Lung (tissue), 12 donors: ENCODE data around the gene MOCOS. TPM values are rescaled to one million over a fixed set of nuclear protein-coding genes. Genes with fewer than 3 reads are reported as not detected.

Source experiments
- ATAC-seq: fragments of 200-7000 bp; cut with Tn5 transposase; one replicate; pipeline ENCODE4 v1.9.1; 2020; ENCODE audit warnings: moderate number of reproducible peaks; ENCODE audit not compliant: insufficient read depth, low FRiP score
- DNase-seq, 3 donors: peaks; one replicate each; pipeline ENCODE4 v3.0.0-alpha.2; 2013 to 2017
- H3K27ac ChIP-seq, 2 donors: one replicate each; pipeline ENCODE4 v1.5.1; 2013; ENCODE audit warnings: mild to moderate bottlenecking in 2 of 2, moderate library complexity in 2 of 2, control low read depth in 1 of 2, inconsistent platforms in 1 of 2, low read depth in 1 of 2, low read length in 1 of 2
- H3K27me3 ChIP-seq, 3 donors: one replicate each; pipeline ENCODE4 v1.5.1; 2013; ENCODE audit warnings: low read length in 2 of 3; ENCODE audit not compliant: control insufficient read depth in 3 of 3, insufficient read depth in 3 of 3
- H3K36me3 ChIP-seq, 4 donors: one replicate each; pipeline ENCODE4 v1.5.1; 2013; ENCODE audit warnings: low read length in 4 of 4, mild to moderate bottlenecking in 1 of 4, moderate library complexity in 1 of 4; ENCODE audit not compliant: control insufficient read depth in 4 of 4, insufficient read depth in 4 of 4
- H3K4me1 ChIP-seq, 5 donors: one replicate each; pipeline ENCODE4 v1.5.1; 2013; ENCODE audit warnings: low read length in 5 of 5, mild to moderate bottlenecking in 2 of 5, moderate library complexity in 1 of 5; ENCODE audit not compliant: control insufficient read depth in 5 of 5, insufficient read depth in 5 of 5
- H3K4me3 ChIP-seq: one replicate; pipeline ENCODE4 v1.5.1; 2013; ENCODE audit warnings: mild to moderate bottlenecking, control low read depth, moderate library complexity
- H3K9ac ChIP-seq, 2 donors: one replicate each; pipeline ENCODE4 v1.5.1; 2013; ENCODE audit warnings: low read length in 2 of 2, control low read depth in 1 of 2; ENCODE audit not compliant: insufficient read depth in 1 of 2
- H3K9me3 ChIP-seq, 4 donors: one replicate each; pipeline ENCODE4 v1.5.1; 2013; ENCODE audit warnings: low read length in 3 of 4, mild to moderate bottlenecking in 1 of 4, moderate library complexity in 1 of 4; ENCODE audit not compliant: control insufficient read depth in 4 of 4, insufficient read depth in 3 of 4
- CTCF ChIP-seq: IDR thresholded peaks from 2 replicates; pipeline ENCODE4 v1.5.1; 2012; ENCODE audit warnings: mild to moderate bottlenecking; ENCODE audit errors: control extremely low read depth, extremely low read depth
- WGBS, 2 donors: extraction: QIAGEN DNeasy Blood & Tissue Kit; methylation state at CpG; one replicate each; pipeline ENCODE4 v1.1.7; 2013; 5-methylcytosine and 5-hydroxymethylcytosine counted together
- polyA plus RNA-seq, 2 donors: library from polyadenylated mRNA; stranded (reverse); fragments of 200-250 nt; gene quantifications; one replicate each; pipeline ENCODE4 v1.2.1, GENCODE V29; 2013
- total RNA-seq, 2 donors: library from RNA; depleted of rRNA in 1 of 2; stranded (reverse); fragments of >200 nt in 1 of 2; gene quantifications; one replicate each; pipeline ENCODE4 v1.2.1, GENCODE V29; 2014 to 2021
- donor health status: control.
- donor health status: control.
- donor health status: Bipolar disorder and iron deficiency.
- donor health status: healthy.
- donor health status: DM: yes; HTN: yes; CAD: no.

The MOCOS gene
- total and polyA plus RNA-seq, 4 donors = 0.68 to 4.1 (median 3.2) TPM

DNA sequence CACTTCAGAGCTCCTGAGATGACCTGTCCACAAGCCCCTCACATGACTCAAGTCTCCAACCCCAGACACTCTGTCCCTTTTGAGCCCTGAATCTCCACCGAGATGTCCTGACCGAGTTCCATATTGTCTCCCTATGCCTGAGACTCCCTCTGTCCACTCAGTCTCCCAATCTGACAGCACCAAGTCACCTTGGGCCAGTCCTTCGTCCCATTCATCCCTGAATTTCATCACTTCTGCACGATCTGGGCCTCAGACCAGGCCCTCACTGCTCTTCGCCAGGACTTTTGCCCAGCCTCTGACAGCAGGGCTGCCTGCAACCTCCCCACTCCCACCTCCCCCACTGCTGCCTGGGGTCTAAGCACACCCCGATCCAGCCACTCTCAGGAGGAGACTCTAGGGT, 4.3 kb upstream of the MOCOS start:
- Histone ChIP-seq H3K9ac (no peak overlapping the region), H3K4me1 (peaks cover 0 to 17% (median 8%) of the 10 kb centered on the region in 5 donors), H3K27ac (no peak overlapping the region), H3K4me3 (no peak overlapping the region), H3K27me3 (peaks cover 0 to 12% (median 0%) of the 10 kb centered on the region in 3 donors), H3K9me3 (no peaks in the 10 kb centered on the region), H3K36me3 (no peaks in the 10 kb centered on the region)
- TF ChIP-seq CTCF = no peak
- WGBS, 2 donors = 92 to 94% methylated on average over 6 of the region's 6 CpGs
- DNase-seq (no peak), ATAC-seq (no peak)

DNA sequence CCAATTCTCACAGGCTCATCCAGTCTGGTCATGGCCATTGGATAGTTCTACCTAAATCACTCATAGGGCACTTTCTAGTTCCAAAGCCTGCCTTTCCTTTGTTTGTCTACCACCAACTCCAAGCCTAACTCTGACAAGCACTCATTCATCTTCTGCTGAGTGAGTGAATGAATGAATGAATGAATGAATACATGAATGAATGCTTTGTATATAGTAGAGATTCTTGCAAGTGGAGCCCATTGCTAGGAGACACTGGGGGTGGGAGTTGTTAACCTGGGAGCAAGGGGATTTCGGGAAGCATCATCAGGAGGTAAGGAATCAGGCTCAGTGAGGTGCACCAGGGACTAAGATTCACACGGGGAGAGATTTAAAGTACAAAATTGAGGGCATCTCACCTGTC, 3.3 kb upstream of the MOCOS start:
- H3K9me3 ChIP-seq = no peaks in the 10 kb centered on the region
- DNase-seq (no peak), ATAC-seq (no peak)
- H3K27me3 ChIP-seq = peaks cover 0 to 19% (median 1%) of the 10 kb centered on the region in 3 donors
- no peaks in the 10 kb centered on the region for H3K36me3 ChIP-seq
- no peak for TF ChIP-seq CTCF
- H3K9ac ChIP-seq = no peak overlapping the region
- H3K4me3 ChIP-seq = no peak overlapping the region
- H3K4me1 ChIP-seq = peaks cover 0 to 21% (median 8%) of the 10 kb centered on the region in 5 donors
- 90 to 94% methylated on average over 2 of the region's 2 CpGs for WGBS, 2 donors
- H3K27ac ChIP-seq = no peak overlapping the region

DNA sequence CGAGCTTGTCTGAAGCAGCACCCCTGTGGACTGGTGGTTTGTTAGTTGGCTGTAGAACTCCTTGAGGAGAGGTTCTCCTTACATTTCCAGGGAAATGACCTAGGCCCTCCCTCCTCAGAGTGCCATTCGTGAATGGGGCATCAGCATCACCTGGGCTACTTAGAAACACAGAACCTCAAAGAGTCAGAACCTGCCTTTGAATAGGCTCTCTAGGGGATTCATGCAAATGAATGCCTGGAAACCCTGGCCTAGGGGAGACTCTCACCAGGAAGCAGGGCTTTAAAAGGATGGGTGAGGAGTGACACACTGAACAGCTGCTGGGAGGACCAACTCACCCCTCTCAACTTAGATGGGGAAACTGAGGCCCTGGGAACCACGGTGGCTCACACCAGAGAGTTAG, 2.1 kb upstream of the MOCOS start:
- H3K27ac ChIP-seq = no peak overlapping the region
- H3K27me3 ChIP-seq = peaks cover 0 to 19% (median 3%) of the 10 kb centered on the region in 3 donors
- no peak overlapping the region for H3K4me3 ChIP-seq
- H3K9ac ChIP-seq = no peak overlapping the region
- no peak for TF ChIP-seq CTCF
- ATAC-seq = no peak
- WGBS, 2 donors = 96% methylated on average over 3 of the region's 3 CpGs
- no peak for DNase-seq
- no peaks in the 10 kb centered on the region for H3K36me3 ChIP-seq
- H3K4me1 ChIP-seq = peaks cover 0 to 17% (median 1%) of the 10 kb centered on the region in 5 donors
- no peaks in the 10 kb centered on the region for H3K9me3 ChIP-seq

DNA sequence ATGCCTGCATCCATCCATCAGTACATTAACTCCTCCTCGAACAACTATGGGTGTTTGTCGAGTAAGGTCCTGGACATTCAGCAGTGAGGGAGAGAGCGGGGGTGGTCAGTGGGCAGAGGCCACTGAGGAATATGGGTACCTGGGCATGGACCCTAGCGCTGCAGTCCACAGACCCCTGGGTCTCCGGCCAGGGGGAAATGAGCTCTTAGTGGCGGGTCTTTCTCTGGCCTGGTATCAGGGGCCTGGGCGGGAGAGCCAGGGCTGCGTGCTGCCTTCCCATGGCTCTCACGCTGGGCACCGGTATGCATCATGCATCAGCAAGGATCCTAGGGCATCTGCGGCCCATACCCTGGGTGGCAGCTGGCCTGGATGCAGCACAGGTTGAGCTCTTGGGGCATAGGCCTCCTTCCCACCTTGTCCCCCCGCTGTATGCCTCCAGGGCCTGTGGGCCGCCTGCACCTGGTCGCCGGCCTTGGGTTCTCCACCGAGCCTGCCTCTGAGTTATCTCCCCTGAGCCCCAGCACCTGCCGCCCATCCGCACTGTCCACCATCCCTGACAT, 1.3 kb upstream of the MOCOS start:
- Histone ChIP-seq H3K27ac (no peak overlapping the region), H3K4me3 (no peak overlapping the region), H3K27me3 (peaks cover 0 to 19% (median 3%) of the 10 kb centered on the region in 3 donors), H3K9me3 (no peaks in the 10 kb centered on the region), H3K4me1 (peaks cover 0 to 17% (median 0%) of the 10 kb centered on the region in 5 donors), H3K9ac (no peak overlapping the region), H3K36me3 (no peaks in the 10 kb centered on the region)
- WGBS, 2 donors = 84 to 88% methylated on average over 18 of the region's 18 CpGs
- no peak for TF ChIP-seq CTCF
- no peak for ATAC-seq
- no peak for DNase-seq
